ENCODE data around the gene CEMIP.

The CEMIP gene

DNA sequence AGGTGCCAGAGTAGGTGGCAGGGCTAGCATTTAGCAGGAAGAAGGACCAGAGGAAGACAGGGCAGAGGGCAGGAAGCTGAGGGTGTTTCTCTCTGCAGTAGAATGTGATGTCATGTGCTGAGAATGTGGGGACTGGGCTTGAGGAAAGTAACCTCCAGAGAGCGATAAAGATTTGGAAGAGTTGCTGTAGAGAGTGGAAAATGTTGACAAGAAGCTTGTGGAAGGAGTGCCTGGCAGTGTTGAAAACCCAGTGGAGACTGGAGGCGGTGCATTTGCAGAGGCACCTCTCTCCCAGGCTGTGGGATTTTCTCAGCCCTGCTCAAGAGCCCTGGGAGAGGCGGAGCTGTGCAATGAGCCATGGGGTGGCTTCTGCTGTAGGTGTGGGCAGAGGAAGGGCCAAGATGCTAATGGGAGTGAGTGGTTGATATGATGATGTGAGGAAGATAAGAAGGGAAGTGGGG lies 155.6 kb downstream of the CEMIP start:
- no peak for TF ChIP-seq ZFX (IDR thresholded peaks at IDR 0.05; ENCODE audit: borderline replicate concordance)
- TF ChIP-seq, protein P1, sequence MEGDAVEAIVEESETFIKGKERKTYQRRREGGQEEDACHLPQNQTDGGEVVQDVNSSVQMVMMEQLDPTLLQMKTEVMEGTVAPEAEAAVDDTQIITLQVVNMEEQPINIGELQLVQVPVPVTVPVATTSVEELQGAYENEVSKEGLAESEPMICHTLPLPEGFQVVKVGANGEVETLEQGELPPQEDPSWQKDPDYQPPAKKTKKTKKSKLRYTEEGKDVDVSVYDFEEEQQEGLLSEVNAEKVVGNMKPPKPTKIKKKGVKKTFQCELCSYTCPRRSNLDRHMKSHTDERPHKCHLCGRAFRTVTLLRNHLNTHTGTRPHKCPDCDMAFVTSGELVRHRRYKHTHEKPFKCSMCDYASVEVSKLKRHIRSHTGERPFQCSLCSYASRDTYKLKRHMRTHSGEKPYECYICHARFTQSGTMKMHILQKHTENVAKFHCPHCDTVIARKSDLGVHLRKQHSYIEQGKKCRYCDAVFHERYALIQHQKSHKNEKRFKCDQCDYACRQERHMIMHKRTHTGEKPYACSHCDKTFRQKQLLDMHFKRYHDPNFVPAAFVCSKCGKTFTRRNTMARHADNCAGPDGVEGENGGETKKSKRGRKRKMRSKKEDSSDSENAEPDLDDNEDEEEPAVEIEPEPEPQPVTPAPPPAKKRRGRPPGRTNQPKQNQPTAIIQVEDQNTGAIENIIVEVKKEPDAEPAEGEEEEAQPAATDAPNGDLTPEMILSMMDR (IDR thresholded peaks at IDR 0.05), result no peak
- no peak overlapping the region for H3K27ac ChIP-seq

DNA sequence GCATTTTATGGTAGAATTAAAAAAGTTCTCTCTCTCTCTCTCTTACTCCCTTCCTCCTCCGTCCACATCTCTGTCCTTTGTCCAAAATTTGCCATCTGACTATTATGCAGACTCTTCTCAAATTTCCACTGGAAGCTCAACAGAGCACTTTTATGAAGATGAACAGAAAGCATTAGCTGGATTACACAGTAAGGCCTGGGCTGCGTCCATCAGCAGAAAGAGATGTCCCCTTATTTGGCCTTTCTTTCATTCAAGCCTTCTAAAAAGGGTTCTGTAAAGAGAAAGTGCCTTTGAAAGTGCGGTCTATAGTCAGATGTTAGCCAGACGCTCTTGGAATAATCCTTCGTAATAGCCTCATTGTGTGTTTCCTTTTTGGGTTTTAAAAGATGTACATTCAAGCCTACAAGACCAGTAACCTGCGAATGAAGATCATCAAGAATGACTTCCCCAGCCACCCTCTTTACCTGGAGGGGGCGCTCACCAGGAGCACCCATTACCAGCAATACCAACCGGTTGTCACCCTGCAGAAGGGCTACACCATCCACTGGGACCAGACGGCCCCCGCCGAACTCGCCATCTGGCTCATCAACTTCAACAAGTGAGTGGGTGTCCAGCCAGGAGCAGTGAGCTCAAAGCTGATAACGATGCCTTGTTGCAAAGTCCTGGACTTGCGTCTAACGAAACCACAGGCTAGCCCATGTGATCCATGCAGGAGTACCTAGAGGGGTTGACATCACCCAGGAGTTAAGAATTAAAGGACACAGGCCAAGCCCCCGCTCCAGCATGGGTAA lies 157.3 kb downstream of the CEMIP start:
- H3K27ac ChIP-seq, result no peak overlapping the region
- no peak for TF ChIP-seq ZFX (IDR thresholded peaks at IDR 0.05; ENCODE audit: borderline replicate concordance)
- TF ChIP-seq, protein P1 (IDR thresholded peaks at IDR 0.05), result peak; percentile 8; the same call in 1 of the 2 replicates

DNA sequence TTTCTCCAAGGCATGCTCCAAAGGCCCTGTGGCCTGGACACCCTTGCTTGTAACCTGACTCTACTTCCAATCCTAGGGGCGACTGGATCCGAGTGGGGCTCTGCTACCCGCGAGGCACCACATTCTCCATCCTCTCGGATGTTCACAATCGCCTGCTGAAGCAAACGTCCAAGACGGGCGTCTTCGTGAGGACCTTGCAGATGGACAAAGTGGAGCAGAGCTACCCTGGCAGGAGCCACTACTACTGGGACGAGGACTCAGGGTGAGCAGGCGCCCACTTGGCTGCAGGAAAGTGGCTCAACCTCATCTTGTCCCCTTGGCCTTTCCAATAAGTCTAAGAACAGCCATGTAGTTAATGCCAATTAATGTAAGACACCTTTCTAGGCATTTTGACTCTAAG lies 158.5 kb downstream of the CEMIP start:
- TF ChIP-seq ZFX (IDR thresholded peaks at IDR 0.05; ENCODE audit: borderline replicate concordance), result no peak
- TF ChIP-seq, protein P1 (IDR thresholded peaks at IDR 0.05), result no peak
- no peak overlapping the region for H3K27ac ChIP-seq

DNA sequence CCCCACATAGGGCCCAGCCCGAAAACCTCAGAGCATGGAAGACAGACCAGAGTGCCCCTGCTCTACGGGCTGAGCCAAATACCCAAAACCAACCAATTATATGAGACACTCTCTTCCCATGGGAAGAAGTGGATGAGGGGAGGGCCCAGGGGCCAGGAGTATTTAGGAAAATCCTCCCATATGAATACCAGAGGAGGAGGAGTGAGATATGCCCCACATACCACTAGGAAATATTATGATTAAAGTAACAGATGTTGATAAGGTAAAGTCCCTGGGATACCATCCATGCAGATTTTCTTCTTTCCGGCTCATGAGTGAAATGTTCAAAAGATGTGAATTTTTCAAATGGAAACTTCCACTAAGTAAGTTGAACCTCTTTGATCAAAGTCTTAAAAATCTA lies 160.0 kb downstream of the CEMIP start:
- TF ChIP-seq, protein P1 (IDR thresholded peaks at IDR 0.05), result no peak
- TF ChIP-seq ZFX (IDR thresholded peaks at IDR 0.05; ENCODE audit: borderline replicate concordance), result no peak
- no peak overlapping the region for H3K27ac ChIP-seq

DNA sequence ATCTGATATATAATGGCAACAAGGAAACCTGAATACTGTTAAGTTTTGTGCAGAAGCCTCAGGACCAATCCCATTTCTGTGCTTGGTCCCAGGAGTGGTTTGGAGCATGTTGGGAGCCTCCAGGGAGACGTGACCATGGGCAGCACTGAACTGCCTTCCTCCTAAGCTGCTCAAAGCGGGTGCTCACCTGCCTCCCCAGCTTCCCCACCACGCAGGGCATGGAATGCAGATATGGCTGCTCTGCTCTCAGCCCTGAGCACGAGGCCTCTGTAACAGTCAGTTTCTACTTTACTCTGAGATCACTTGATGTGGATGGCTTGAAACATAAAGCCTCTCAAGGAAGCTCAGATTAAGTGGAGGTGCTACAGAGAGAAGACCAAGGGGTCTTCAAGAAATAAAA lies 161.2 kb downstream of the CEMIP start:
- TF ChIP-seq, protein P1 (IDR thresholded peaks at IDR 0.05), result no peak
- TF ChIP-seq ZFX (IDR thresholded peaks at IDR 0.05; ENCODE audit: borderline replicate concordance), result no peak
- H3K27ac ChIP-seq, result no peak overlapping the region

DNA sequence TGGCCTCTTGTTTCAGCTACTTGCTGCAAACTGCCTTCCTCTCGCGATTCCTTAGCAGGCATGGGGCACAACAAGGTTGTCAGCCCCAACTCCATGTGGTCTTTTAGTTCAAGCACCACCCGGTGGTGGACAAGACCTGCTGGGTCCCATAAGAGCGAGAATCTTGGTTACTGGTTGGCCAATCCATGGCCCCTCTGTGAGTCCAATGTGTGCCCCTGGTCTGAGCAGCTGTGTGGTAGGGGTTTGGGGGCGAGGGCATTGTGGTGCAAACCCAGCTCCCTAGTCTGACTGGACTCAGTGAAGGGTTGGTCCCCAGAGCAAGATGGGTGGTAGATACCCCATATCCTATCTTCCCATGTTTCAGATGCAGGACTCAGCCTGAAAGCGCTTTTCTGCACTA lies 161.7 kb downstream of the CEMIP start:
- H3K27ac ChIP-seq, result no peak overlapping the region

DNA sequence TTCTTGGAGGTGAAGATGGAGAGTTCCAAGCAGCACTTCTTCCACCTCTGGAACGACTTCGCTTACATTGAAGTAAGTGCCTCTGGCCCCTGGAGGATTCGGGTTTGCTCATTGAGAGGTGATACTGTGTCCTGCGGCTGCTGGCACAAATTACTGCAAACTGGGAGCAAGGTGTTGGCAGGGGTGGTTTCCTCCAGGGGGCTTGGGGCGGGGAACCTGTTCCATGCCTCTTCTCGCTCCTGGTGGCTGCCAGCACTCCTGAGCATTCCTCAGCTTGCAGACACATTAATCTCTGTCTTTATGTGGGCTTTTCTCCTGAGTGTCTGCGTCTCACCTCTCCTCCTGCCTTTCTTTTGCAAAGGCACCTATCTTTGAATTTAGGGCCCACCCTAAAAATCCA lies 163.1 kb downstream of the CEMIP start:
- H3K27ac ChIP-seq, result no peak overlapping the region
- TF ChIP-seq, protein P1 (IDR thresholded peaks at IDR 0.05), result no peak
- TF ChIP-seq ZFX (IDR thresholded peaks at IDR 0.05; ENCODE audit: borderline replicate concordance), result no peak

More for the DNA sequence above, 161.7 kb downstream of the CEMIP start:
- TF ChIP-seq, protein P1 (IDR thresholded peaks at IDR 0.05), result no peak
- TF ChIP-seq ZFX (IDR thresholded peaks at IDR 0.05; ENCODE audit: borderline replicate concordance), result no peak
